NCI-H82 treated with DMSO at 0.1 percent for 48 hours (cell line): ENCODE results near the gene GGTLC2.

Experiments used
- DNase-seq: peaks from one replicate; lab custom pipeline; 2025; ENCODE audit not compliant: unreplicated experiment; lab: John Stamatoyannopoulos, UW

The GGTLC2 gene

DNA sequence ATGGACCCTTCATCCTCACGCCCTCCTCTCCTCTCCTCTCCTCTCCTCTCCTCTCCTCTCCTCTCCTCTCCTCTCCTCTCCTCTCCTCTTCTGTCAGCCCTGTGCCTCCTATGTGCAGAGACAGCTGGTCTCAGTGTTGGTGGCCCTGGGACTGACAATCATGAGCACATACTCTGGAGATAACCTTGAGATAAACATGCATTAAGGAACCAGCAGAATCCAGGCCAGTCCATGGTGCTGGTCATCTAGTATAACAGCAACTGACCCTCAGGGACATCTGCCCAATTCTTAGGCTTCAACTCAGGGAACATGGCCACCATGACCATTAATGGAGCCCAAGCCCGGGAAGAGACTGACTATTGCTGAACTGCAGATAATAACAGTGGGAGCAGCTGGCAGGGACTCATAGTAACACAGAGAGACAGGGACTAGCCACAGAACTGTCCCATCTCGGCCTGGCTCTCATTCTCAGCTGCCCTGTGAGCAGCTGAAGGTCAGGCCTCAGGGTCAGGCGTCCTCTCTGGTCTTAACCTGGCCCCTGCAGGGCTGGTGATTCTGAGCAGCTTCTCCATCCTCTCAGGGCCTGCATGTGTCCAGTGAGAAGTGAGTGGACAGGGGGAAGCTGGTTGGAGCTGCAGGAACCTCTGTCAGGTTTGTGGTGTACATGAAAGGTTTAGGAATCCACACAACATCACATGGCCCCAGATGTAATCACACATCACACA is 45.4 kb downstream of the GGTLC2 start:
- DNase-seq = no peak

DNA sequence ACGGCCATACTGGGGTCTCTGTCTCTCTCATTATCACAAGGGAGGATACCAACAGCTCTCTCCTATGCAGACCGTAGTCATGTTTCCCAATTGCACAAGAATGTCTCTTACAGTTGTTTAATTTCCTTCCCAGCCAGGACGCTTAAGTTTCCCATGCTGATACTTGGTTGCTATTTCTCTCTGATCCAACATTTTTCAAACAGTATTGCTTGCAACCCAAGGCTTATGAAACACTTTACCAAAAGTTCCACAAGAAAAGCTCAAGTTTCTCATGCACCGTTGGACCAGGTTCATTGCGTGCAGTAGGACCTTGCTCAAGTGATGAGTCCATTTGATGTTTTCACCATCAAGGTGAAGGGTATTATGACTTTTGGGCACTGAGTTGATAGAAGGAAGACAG is 46.6 kb downstream of the GGTLC2 start:
- DNase-seq = no peak

DNA sequence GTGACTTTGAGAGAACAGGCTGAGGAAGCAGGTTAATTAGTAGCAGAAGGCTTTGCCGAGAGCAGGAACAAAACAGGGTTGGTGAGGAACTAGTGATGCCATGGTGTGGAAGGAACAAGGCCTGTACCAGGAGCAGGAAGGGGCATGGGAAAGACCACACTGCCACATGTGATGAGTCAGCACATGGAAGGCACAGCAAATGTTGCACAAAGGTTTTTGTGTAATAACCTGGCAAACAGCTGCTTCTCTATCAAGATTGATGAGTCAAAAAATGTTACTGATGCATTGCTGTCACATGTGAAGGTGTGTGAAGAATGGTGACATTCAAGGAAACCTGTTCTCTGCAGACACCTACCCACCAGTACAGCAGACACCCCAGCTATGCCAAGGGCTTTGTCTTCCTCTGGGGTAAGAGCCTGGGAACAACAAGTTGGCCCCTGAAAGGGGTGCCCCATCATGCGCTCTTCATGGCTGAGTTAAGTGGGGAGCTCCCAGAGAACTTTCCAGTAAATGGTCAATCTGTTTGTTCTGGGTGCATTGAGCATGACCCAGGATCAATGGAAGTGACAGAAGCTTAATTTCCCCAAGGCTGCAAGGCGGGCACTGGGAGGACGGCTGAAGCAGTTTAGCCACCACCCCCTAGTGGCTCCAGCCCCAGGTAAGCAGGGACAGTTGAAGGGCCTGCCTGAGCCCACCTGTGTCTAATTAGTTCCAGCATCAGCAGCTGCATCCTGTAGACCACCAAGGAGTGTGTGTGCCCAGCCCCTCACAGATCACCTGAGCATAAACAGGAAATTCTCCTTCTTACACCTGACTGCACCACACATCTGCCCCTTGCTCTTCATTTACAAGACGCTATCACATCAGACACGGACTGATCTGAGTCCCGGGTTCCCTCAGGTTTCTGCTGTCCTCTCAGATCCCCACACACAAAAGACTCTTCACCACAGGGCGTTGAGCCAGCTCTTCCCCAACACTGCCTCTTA is 47.6 kb downstream of the GGTLC2 start:
- DNase-seq = no peak

GRCh38 chr22:22692707-22693530 is 48.5 kb downstream of the GGTLC2 start:
- no peak for DNase-seq

DNA sequence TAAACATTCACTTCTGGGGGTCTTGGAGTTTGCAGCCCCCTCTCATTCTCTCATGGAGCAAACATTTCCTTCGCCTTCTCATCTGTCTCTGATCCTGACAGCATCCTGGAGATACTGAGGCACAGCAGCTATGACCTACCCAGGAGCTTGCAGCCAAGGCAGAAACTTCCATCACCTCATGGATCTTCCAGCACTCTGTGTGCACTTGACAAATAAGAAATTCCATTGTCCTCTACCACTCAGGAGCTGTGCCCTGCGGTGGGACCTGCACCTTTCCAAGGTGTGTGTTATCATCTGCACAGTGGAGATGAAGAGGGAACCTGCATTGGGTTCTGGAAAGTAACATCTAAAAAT is 49.1 kb downstream of the GGTLC2 start:
- DNase-seq = no peak

- no peak for DNase-seq
Observed at GRCh38 chr22:22694106-22694505, 49.7 kb downstream of the GGTLC2 start.

DNA sequence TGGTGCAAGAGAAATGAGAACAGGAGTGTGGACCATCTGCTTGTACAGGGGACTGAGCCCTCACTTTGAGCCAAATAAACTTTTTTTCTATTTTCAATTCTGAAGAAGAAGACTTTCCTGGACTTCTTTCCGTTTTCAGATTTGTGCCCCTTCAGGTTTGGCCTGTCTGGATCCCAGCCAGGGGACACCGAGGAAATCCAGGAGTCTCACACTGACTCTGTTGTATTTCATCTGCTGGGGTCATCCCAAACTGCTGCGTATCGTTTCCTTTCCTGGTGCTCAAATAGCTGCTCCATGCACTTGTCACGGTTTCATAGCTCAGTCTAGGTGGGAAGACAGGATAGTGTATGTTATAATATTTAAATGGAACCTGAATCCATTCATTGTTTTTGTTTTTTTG is 51.7 kb downstream of the GGTLC2 start:
- no peak for DNase-seq
